Measurements from ENCODE around the gene HEMGN.
A peak's percentile ranks its signal among the peaks of the same experiment; 100 is the strongest.
"Not testable (repeated sequence)": the region's sequence is repeated elsewhere in the genome, so short reads cannot be mapped to it uniquely, and the experiment has no call there.

HEMGN gene

DNA sequence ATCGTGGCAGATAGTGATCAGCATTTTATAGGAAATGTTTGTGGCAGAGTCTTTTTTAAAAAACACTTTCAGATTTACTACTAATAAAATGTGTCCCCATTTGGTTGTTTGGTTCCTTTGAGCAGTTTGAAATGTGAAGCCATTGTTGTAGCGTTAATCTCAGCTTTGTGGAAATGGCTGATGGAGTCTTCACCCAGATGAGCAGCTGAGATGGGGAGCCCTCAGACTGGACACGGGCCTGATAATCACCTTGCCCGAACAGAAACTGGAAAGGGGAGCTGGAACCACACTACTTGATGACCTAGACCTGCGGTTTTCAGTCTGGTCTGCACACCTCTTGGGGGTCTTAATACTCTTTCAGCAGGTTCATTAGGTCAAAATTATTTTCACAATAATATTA, 24.6 kb upstream of the HEMGN start:
- no peak for DNase-seq

DNA sequence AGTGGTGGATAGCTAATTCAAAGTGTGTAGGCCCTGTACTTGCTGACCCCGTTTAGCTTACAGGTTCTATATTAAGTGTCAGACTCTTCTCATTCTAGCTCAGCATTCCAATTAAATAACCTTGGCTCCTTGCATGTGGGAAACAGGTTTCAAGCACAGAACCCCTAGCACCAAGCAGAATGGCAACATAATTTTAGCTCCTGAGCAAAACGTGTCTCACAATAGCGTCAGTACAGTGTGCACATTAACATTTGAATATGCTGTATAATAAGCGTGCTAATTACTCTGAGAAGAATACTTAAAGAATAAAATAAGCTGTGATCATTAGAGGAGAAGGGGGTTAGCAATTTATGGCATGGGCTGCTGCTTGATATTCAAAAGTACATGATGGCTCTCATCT, 24.2 kb upstream of the HEMGN start:
- DNase-seq: no peak

DNA sequence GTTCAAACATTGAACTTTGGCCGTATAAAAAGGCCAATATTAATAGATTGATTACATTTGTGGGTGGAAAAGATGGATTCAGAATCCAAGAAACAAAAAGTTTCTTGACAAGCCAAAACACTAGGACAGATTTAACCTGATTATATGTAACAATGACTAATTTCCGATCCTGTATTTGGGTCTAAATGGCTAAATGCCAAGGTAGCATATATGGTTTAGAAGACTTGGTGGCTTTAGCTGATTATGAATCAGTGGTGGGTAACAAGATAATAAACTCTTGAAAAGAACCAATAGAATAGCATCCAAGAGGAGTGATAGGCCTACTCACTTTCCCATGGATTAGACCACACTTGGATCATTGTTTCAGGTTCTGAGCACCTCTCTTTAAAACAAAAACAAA, 23.4 kb upstream of the HEMGN start:
- no peak for DNase-seq

DNA sequence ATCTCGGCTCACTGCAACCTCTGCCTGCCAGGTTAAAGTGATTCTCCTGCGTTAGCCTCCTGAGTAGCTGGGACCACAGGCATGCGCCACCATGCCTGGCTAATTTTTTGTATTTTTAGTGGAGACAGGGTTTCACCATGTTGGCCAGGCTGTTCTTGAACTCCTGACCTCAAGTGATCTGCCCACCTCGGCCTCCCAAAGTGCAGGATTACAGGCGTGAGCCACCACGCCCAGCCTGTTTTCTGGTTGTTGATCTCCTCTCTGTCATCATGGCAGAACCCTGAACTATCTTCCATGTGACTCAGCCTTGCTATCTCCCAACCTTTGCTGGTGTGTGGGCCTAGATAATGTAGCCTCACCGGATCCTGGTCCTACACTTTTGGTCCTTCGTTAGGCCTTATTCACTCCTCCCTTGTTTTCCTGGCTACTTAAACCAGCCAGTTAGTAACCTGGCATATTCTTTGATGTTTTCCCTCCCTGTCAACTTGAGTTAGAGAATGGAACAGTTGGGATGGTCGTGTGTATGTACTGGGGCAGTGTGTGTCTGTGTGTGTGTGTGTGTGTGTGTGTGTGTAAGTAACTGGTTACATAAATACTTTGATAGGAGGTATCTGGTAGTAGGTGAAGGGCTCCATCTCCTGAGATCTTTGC, 22.8 kb upstream of the HEMGN start:
- DNase-seq: not testable (repeated sequence)

- DNase-seq: no peak
Observed at GRCh38 chr9:97959585-97959984, 21.6 kb upstream of the HEMGN start.

- no peak for DNase-seq
Observed at GRCh38 chr9:97958812-97959511, 21.0 kb upstream of the HEMGN start.

GRCh38 chr9:97956331-97956730, 18.4 kb upstream of the HEMGN start:
- no peak for DNase-seq

GRCh38 chr9:97954550-97954989, 16.6 kb upstream of the HEMGN start:
- DNase-seq: peak; percentile 61

GRCh38 chr9:97950873-97951272, 12.9 kb upstream of the HEMGN start:
- DNase-seq: peak; percentile 1

GRCh38 chr9:97947094-97947493, 9.1 kb upstream of the HEMGN start:
- DNase-seq: not testable (repeated sequence)

DNA sequence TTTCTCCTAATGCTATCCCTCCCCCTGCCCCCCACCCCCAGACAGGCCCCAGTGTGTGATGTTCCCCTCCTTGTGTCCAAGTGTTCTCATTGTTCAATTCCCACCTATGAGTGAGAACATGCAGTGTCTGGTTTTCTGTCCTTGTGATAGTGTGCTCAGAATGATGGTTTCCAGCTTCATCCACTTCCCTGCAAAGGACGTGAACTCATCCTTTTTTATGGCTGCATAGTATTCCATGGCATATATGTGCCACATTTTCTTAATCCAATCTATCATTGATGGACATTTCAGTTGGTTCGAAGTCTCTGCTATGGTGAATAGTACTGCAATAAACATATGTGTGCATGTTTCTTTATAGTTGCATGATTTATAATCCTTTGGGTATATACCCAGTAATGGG, 7.5 kb upstream of the HEMGN start:
- DNase-seq: not testable (repeated sequence)

DNA sequence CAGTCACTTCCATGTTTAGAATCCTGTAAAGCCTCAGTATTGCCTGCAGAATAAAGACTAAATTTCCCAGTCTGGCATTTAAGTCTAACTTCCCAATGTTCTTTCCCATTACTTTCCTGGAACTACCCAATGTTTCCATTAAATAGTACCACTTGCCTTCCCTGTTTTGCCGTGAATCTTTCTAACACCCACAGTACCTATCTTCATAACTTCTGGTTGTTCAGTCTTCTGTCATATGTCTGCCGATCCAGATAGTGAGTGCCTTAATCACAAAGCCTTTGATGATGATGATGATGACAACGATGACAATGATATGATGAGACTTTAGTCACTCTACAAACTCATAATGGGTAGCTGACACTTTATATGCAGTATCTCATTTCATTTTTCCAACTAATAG, 6.6 kb upstream of the HEMGN start:
- DNase-seq: no peak

DNA sequence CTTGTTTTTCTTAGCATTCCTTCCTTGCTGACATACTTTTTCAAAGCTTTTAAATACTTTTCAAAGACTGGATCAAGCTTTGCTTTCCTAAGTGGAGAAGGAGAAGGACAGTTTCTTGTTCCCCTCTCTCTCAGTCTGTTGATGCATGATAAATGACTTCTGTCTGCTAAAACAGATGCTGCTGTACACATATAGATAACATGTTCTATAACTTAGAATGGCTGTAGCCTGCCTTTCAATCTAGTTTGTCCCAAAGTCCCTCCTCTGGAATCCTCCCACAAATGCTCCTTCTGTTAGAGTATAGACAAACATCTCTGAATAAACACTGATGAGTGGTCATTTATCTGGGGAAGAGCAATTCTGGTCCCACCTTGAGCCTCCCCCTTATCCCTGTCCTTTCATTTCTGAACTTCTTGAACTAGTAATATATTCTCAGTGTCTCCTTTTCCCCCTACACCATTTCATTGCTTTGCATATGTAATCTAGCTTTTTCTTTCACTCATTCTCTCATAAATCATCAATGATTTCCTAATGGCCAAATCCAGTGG, 5.4 kb upstream of the HEMGN start:
- no peak for DNase-seq

- no peak for DNase-seq
Observed at GRCh38 chr9:97941323-97941722, 3.4 kb upstream of the HEMGN start.

GRCh38 chr9:97940741-97941140, 2.8 kb upstream of the HEMGN start:
- DNase-seq: no peak

- DNase-seq: no peak
Observed at GRCh38 chr9:97940233-97940632, 2.3 kb upstream of the HEMGN start.

DNA sequence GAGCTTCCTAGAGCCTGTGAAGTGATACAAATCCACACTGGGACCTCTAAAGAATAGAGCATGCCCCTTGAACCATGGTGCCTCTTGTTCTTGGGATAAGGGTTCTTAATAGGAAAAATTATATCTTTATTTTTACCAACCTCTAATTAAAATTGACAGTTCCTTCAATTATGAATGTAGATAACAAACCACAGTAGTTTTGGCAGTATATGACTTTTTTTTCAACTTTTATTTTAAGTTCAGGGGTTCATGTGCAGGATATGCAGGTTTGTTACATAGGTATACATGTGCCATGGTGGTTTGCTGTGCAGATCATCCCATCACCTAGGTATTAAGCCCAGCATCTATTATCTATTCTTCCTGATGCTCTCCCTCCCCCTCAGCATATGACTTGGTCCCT, 974 bp downstream of the HEMGN start:
- DNase-seq: no peak

DNA sequence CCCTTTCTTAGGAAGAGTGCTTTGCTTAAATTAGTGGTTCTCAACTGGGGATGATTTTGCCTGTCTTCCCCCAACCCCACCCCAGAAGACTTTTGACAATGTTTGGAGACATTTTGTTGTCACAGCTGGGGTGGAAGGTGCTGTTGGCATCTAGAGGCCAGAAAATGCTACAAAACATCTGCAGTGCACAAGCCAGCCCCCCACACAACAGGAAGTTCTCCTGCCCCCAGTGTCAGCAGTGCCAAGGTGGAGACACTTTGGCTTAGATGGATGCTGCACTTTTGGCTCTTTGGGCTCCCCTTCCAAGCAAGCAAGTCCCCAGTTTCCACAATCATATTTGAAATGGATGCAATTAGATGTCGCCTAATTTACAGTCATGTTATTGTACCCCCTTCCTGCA, 2.7 kb downstream of the HEMGN start:
- DNase-seq: no peak

DNA sequence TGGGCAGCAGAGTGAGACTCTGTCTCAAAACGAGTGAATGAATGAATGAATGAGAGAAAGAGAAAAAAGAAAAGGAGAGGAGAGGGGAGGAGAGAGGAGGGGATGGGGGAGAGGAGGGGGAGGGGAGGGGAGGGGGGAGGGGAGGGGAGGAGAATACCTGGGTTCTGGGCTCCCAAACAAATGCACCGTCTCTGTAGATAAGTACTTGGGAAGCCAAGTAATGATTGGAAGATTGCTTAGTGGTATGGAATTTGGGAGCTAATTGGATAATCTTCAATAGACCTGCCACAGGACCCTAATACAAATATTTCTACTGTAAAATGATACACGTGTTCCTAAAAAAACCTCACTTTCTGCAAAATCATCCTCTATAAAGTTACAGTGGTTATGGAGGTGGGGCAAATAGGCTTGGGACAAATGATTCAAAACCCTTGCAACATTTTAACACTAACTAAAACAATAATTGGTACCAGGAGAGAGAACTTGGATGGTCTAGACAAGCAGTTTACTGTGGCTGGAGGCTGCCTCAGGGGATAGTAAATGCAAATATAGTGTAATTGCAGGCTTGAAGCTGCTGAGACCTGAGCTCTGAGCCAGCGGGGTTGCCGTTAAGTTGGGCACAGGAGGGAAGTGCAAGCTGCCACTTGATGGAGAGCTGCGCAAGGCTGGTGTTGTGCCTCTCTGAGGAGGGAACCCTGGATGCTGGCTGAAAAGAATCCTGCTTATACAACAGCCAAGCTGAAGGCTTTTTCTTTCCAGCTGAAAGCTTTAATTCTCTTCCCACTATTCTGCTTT, 3.5 kb downstream of the HEMGN start:
- DNase-seq: peak; percentile 70

- no peak for DNase-seq
Observed at GRCh38 chr9:97933297-97933998, 4.5 kb downstream of the HEMGN start.

DNA sequence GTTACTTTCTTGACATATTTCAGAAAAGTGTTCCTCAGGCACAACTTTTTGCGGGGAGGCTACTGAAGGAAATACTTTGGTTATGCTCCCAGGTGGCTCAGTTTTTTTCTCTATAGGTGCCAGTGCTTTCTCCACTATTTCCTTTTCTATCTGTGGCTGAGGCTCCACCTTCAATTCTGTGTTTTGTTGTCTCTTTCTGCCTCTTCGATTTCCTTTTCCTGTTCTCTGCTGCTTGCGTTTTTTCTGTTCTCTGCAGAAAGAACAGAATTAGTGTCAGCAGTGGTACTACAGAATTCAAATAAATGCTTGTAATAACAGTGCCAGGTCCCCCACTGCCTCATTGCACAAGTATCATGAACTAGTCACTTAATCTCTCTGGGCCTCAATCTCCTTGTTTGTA, 7.0 kb downstream of the HEMGN start:
- no peak for DNase-seq

- no peak for DNase-seq
Observed at GRCh38 chr9:97928986-97929604, 8.9 kb downstream of the HEMGN start.
